ENCODE data around the gene GRIK2.
"Not testable (repeated sequence)": the region's sequence is repeated elsewhere in the genome, so short reads cannot be mapped to it uniquely, and the experiment has no call there.

Gene GRIK2

DNA sequence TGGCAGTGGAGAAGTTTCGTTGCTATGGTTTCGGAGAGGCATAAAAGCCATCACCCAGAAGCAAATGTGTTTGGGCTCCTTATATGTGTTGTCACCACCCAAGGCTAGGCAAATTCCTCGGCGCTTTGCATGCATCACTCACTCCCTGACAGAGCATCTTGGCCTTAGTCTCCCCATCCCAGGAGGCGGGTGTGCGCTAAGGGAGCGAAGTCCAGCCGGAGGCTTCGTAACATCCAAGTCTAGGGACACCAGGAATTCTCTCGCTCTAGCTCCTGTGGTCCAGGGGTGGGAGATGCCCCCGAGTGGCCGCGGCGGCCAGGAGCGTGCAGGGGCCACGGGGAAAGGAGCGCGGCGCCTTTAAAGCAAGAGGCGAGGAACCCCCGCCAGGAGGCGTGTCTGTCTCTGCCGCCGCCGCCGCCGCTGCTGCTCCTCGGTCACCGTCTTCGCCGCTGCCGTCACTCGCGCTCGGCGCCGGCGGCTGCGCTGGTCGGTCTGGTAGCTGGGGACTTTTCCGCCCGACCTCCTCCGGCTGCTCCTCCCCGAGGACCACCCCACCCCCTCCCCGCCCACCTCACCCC, at the start of gene GRIK2:
Gene GRIK2 (plus strand): TSS at position 458 of the 578 bp plus-strand sequence.
- no peak for DNase-seq (ENCODE audit: low spot score)

GRCh38 chr6:101344885-101345284, 48.6 kb upstream of the GRIK2 start:
- DNase-seq (ENCODE audit: low spot score): no peak

- no peak for DNase-seq (ENCODE audit: low spot score)
Observed at GRCh38 chr6:101348816-101349215, 44.7 kb upstream of the GRIK2 start.

- DNase-seq (ENCODE audit: low spot score): not testable (repeated sequence)
Observed at GRCh38 chr6:101350631-101351030, 42.9 kb upstream of the GRIK2 start.

- DNase-seq (ENCODE audit: low spot score): no peak
Observed at GRCh38 chr6:101351173-101351572, 42.3 kb upstream of the GRIK2 start.

GRCh38 chr6:101352316-101352715, 41.2 kb upstream of the GRIK2 start:
- DNase-seq (ENCODE audit: low spot score): no peak

GRCh38 chr6:101365181-101365580, 28.3 kb upstream of the GRIK2 start:
- DNase-seq (ENCODE audit: low spot score): no peak

GRCh38 chr6:101379926-101380325, 13.6 kb upstream of the GRIK2 start:
- DNase-seq (ENCODE audit: low spot score): no peak

GRCh38 chr6:101380897-101381630, 12.4 kb upstream of the GRIK2 start:
- no peak for DNase-seq (ENCODE audit: low spot score)

DNA sequence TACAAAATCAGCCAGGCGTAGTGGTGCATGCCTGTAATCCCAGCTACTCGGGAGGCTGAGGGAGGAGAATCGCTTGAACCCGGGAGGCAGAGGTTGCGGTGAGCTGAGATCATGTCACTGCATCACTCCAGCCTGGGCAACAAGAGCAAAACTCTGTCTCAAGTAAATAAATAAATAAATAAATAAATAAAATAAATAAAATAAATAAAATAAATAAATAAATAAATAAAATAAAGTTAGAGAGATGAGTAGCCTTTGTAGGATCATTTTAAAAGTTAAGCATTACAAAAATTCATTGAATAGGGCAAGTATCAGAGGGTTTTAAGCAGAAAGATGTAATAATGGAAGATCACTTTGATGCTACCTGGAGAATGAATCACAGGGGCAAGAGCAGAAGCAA, 9.8 kb upstream of the GRIK2 start:
- DNase-seq (ENCODE audit: low spot score): not testable (repeated sequence)

DNA sequence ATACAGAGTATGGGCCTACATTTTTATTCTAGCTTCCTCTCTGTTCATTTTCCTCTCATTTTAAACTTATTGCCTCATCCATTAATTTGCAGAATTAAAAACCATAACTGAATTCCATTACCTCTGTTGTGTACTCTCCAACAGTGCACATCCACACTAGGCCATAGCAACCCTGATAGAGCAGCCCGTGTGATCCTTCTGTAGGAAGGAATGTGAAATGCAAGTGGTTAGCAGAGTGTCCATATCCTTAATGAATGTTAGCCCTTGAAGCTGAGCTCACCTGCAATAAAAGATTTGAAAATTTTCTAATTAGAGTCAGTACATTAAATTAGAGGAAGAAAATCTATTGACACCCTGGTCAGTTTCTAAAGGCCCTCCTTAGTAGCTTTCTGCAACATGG, 6.5 kb upstream of the GRIK2 start:
- no peak for DNase-seq (ENCODE audit: low spot score)

DNA sequence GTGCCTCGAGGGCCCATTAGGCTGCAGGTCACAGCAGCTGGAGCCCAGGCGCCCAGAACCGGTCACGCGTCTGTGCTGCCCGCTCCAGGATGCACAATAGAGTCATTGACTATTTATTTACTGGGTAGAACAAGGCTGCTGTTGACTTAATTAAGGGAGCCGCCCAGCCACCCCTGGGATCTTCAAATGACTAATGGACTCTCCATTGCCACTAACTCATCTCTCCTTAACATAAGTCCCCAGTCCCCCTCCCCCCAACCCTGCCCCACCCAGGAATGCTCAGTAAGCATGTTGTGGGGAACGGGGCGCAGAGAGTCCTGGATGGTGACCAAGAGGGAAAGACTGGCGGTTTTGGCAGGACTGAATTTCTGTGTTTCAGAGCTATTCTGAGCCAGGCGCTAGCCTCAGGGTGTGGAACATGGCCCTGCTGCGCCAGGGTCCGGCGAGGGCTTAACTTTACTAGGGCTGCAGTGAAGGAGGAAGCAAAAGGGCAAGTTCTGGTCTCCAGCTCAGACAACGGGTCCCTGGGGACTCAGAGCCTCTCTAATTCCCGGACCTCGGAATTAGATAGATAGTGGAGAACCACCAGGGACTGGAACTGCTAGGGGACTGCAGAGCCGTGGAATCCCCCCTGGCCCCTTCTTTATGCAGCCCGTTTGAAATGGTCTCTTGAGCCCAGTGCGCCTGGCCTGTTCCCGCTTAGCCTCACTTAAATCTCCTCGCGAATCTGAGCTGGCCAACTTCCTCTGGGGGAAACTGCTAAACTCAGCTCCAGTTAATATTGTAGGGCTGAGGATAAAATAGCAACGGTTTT, 1.5 kb upstream of the GRIK2 start:
- DNase-seq (ENCODE audit: low spot score): no peak

DNA sequence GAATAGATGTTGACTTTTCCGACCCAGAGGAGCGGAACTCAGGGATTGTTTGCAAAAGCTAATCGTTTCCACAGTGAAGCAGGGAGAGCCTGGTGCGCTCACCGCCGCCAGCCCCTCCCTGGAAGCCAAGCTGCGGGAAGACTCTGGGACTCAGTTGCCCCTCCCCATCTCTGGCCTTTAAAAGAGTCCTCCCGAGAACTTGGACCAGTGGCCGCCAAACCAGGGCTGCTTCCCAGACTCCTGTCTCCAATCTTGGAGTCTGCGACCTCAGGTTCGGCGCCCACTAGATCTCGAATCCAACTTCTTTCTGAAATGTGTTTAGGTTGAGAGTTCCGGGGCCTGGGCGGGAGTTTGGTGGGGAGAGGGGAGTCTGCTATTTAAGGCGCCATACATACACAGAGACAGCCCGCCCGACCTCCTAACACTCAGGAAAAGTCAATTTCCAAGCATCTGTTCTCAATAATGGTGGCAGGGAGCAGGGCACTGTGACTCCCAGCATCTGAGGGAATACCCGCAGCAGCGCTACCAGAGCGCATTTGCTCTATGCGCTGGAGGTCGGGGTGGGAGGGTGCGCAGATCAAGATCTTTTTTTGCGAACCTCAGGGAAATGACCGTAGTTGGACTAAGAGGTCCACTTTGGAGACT, 800 bp upstream of the GRIK2 start:
- DNase-seq (ENCODE audit: low spot score): no peak

- no peak for DNase-seq (ENCODE audit: low spot score)
Observed at GRCh38 chr6:101393829-101394251, 332 bp downstream of the GRIK2 start.

GRCh38 chr6:101394936-101395335, 1.4 kb downstream of the GRIK2 start:
- DNase-seq (ENCODE audit: low spot score): no peak

- no peak for DNase-seq (ENCODE audit: low spot score)
Observed at GRCh38 chr6:101395345-101395744, 1.8 kb downstream of the GRIK2 start.

DNA sequence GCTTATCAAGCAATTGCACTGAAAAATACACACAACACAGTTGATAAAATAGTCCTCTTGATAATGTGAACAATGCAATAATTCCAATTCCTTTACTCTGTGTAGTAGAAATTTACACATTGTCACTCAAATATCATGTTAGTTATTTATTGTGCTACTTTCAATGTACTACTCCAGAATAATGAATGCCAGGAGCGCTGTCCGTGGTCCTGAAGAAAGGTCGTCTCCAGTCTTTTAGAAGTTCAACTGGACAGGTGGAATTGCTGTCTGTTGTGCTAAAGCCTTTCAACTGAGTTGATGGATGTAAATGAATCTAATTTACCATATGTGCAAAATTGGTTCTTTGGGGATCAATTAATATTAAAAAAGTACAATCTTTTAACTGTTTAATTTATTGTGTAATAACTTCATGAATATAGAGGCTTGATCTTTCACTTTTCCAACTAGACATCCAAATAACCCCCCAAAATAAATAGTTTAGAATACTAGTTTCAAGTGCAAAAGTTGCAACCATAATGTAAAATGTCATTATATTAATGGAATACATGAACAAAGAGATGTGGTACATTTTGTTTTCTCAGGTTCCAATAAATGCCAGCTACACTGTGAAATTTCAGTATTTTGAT, 3.2 kb downstream of the GRIK2 start:
- DNase-seq (ENCODE audit: low spot score): no peak

DNA sequence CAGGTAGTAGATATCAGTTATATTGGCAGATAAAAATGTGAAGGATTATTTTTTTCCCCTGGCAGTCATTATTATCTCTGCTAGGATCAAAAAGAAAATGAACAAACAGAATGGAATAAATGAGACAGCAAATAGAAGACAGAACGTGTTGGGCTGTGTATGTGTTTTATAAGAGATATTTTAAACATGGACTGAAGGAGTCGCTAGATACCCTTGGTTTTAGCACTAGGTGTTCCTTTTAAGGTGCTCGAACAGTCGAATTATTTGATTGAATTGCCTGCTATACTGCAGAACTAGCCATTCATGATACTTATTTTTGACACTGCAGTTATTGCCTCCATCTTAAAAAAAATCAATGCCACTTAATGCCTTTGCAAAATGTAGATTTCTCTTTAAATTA, 3.7 kb downstream of the GRIK2 start:
- no peak for DNase-seq (ENCODE audit: low spot score)

DNA sequence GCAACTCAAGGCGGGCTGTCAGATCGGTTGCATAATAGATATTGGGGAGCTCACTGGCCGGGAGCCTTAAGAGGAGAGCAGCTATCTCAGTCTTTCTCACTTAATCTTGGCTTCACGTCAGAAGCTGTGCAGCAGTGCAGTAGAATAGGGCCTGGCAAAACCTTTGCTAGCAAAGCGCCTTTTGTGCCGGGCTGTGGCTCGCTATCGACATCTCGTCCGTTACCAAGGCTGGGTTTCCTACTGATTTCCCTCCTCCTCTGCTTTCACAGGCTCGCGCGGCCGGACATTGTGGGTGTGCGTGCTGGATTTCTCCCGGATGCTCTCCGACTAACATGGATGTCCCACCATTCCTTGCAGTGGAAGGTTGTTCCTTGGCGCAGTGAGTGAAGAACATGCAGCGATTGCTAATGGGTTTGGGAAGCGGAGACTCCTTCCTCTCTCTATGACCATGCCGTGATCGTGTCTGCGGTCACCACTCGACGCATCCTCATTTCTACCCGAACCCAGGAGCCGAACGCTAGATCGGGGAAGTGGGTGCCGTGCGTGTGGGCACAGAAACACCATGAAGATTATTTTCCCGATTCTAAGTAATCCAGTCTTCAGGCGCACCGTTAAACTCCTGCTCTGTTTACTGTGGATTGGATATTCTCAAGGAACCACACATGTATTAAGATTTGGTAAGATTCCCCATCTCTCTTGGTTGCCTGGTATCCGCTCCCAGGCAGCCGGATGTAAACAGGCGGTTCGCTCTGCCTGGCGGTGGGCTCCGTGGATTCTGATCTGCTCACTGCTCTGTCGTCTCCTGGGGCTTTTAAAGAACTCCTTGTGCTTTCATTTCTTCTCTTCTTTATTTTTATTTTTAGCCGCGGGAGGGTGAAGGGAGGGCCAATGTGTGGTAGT, 5.5 kb downstream of the GRIK2 start:
- no peak for DNase-seq (ENCODE audit: low spot score)

DNA sequence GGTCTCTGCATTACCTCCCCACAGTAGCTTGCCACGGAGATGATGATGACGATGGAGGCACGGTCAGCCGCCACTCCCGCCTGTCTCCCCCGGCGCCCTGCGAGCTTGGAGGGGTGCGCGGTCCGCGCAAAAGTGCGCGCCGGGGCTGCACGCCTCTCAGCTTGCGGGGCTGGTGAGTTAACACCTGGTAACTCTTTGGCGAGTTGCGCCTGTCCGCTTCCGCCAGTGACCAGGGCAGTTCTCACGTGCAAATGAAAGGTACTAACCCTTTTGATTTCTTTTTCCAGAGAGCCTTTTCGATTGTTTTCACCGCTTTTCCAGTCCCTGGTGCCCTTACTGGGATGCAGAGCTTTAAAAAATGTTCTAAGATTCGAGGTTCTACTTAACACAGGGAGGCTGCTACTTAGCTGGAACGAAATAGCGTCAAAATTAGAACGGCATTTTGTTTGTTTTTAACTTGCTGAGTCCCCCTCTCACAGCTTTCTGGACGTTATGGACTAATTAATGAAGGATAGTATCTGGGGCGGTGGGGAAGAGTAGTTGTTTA, 6.2 kb downstream of the GRIK2 start:
- DNase-seq (ENCODE audit: low spot score): no peak
